ENCODE measurements around the gene FKBP15. TPM values are rescaled to one million over a fixed set of nuclear protein-coding genes. Genes with fewer than 3 reads are reported as not detected.

Gene FKBP15
- total and polyA plus RNA-seq, 2 donors (not counting 3 experiments of a cell fraction or from before 2014, with no cell fraction given) = 16.8 to 26.8 TPM

DNA sequence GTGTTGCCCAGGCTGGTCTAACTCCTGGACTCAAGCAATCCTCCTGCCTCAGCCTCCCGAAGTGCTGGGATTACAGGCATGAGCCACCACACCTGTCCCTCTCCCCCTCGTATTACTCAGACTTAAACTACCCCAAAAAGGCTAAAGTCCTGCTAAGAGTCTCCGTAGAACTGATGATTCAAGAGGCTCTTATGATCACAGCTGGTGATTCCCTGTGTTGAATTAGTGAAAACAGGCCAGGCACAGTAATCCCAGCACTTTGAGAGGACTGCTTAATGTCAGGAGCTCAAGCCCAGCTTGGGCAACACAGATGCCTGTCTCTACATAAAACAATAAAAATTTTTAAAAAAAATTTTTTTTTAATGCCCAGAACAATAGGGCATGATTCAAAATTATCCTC lies 45.1 kb upstream of the FKBP15 start:
- no peak overlapping the region for H3K27ac ChIP-seq (ENCODE audit: insufficient read depth, low read depth, low read length)
- H3K4me2 ChIP-seq (ENCODE audit: insufficient read depth, low read length) = no peak overlapping the region
- no peak overlapping the region for H3K9ac ChIP-seq (replicated peaks; ENCODE audit: extremely low read depth, insufficient read depth, low read length)
- H3K9me1 ChIP-seq (replicated peaks; ENCODE audit: control insufficient read depth, extremely low read depth, insufficient read depth, low read length) = no peaks in the 10 kb centered on the region
- no peaks in the 10 kb centered on the region for H3K4me1 ChIP-seq (ENCODE audit: control insufficient read depth, extremely low read depth, insufficient read depth, low read length)
- H2AFZ ChIP-seq (ENCODE audit: low read depth, low read length) = no peak overlapping the region
- BruUV-seq (replicated peaks) = no TSS peak
- ChIA-PET CTCF (interaction anchor here (0.6 to 1.1 kb wide), 2 partner anchors 18 to 45 kb away, joined by 3 read pairs; partner anchors contain the start of genes FKBP15 and SLC31A1), POLR2A (no interaction called here)
- no peak overlapping the region for H3K4me3 ChIP-seq (replicated peaks in 1 of 3; ENCODE audit: insufficient read depth in 1 of 3, low read depth in 1 of 3, low read length in 3 of 3)
- FAIRE-seq (no peak), DNase-seq (ENCODE audit: low read depth, low spot score) (no peak)
- dilution Hi-C loops (cut with MboI; ENCODE audit: extremely low pct_ligation_motif_present, low sequenced_read_pairs) (no loop called here), intact Hi-C loops (cut with micrococcal nuclease) (no loop called here)
- no peaks in the 10 kb centered on the region for H3K27me3 ChIP-seq (ENCODE audit: control insufficient read depth in 2 of 2, insufficient read depth in 2 of 2, low read length in 2 of 2)
- TF ChIP-seq FOS (IDR thresholded peaks at IDR 0.05; ENCODE audit: borderline replicate concordance, insufficient read depth, low read length) = no peak
- TF ChIP-seq MYC (IDR thresholded peaks at IDR 0.05; ENCODE audit: low read depth, low read length) = no peak
- TF ChIP-seq, protein P1, sequence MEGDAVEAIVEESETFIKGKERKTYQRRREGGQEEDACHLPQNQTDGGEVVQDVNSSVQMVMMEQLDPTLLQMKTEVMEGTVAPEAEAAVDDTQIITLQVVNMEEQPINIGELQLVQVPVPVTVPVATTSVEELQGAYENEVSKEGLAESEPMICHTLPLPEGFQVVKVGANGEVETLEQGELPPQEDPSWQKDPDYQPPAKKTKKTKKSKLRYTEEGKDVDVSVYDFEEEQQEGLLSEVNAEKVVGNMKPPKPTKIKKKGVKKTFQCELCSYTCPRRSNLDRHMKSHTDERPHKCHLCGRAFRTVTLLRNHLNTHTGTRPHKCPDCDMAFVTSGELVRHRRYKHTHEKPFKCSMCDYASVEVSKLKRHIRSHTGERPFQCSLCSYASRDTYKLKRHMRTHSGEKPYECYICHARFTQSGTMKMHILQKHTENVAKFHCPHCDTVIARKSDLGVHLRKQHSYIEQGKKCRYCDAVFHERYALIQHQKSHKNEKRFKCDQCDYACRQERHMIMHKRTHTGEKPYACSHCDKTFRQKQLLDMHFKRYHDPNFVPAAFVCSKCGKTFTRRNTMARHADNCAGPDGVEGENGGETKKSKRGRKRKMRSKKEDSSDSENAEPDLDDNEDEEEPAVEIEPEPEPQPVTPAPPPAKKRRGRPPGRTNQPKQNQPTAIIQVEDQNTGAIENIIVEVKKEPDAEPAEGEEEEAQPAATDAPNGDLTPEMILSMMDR (IDR thresholded peaks at IDR 0.05; ENCODE audit: extremely low read depth in 1 of 2, insufficient read depth in 1 of 2, low read depth in 1 of 2, low read length in 2 of 2) = no peak
- no peak for TF ChIP-seq POLR2A (IDR thresholded peaks at IDR 0.05; ENCODE audit: low read depth, low read length)
- no peak for TF ChIP-seq GATA2 (IDR thresholded peaks at IDR 0.05; ENCODE audit: insufficient read depth, insufficient read length, low read depth, low read length)
- TF ChIP-seq POLR2AphosphoS5 (IDR thresholded peaks at IDR 0.05; ENCODE audit: insufficient read depth, low read depth, low read length) = no peak
- TF ChIP-seq EZH2 (IDR thresholded peaks at IDR 0.05; ENCODE audit: borderline replicate concordance, low read depth, low read length, severe bottlenecking) = no peak
- TF ChIP-seq, protein P2, sequence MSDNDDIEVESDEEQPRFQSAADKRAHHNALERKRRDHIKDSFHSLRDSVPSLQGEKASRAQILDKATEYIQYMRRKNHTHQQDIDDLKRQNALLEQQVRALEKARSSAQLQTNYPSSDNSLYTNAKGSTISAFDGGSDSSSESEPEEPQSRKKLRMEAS (IDR thresholded peaks at IDR 0.05; ENCODE audit: insufficient read depth, insufficient read length) = no peak
- no peak for TF ChIP-seq JUN (IDR thresholded peaks at IDR 0.05; ENCODE audit: borderline replicate concordance, insufficient read depth, insufficient read length, low read depth)
- H3K79me2 ChIP-seq (ENCODE audit: control insufficient read depth, insufficient read depth, low read length) = no peaks in the 10 kb centered on the region
- H3K36me3 ChIP-seq (ENCODE audit: control insufficient read depth in 2 of 2, extremely low read depth in 1 of 2, insufficient read depth in 2 of 2, low read length in 2 of 2) = peaks cover 11% of the 10 kb centered on the region in 2 experiments
- H3K9me3 ChIP-seq (replicated peaks; ENCODE audit: control insufficient read depth, insufficient read depth, low read length) = no peaks in the 10 kb centered on the region
- no peaks in the 10 kb centered on the region for H4K20me1 ChIP-seq (replicated peaks; ENCODE audit: control insufficient read depth, extremely low read depth, insufficient read depth, low read length)

Data from endothelial cell of umbilical vein (primary cell).